Stimulated activated CD4-positive, alpha-beta T cell treated with anti-CD3 and anti-CD28 coated beads, Interleukin-15, amount 100 ng/mL, for 1 hour (primary cell): ENCODE data around the gene POR.

Experiments used
- DNase-seq, 2 donors: peaks; one replicate each; pipeline ENCODE4 v3.0.0-alpha.2; 2020; ENCODE audit warnings: low read depth in 1 of 2, low spot score in 1 of 2

The POR gene

DNA sequence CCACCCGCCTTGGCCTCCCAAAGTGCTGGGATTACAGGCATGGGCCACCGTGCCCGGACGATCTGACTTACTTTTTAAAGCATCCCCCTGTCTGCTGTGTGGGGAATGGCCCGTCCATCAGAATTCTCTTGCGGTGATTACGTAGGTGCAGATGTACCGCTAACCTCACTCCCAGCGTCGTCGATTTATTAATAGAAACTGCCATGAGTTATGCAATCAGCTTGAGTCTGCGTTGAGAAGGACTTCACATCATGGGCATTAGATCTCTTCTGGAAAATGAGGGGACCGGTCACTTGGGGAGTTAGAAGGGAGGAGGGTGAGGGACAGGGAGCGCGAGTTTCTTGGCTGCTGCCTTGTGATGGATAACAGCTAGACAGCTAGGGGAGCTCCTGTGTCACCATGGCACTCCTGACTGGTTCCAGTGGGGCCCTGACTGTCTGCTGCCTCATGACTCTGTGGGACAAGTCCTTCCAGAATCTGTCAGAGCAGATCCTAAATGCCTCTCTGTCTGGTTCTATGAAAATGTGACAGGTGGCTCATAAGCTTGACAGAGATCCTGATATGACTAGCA, 35.2 kb downstream of the POR start:
- DNase-seq = no peak

GRCh38 chr7:75951506-75951905, 36.6 kb downstream of the POR start:
- DNase-seq = no peak

DNA sequence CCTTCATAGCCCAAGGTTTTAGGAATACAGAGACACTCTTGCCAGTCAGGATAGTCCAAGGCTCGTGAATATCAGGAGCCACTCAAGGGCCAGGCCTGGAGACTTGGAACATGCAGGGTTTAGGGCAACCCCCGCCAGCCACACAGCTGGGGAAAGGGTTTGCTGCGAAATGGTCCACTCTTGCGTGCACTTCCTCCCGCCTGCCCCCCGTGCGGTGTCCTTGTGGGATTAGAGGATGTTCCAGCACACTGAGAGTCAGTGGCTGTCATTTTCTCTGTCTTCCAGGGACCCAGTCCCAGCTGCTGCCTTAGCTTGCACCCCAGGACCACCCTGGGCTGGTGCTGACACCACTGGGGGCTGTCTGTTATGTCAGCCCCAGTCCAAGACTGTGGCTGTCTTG, 38.5 kb downstream of the POR start:
- no peak for DNase-seq

DNA sequence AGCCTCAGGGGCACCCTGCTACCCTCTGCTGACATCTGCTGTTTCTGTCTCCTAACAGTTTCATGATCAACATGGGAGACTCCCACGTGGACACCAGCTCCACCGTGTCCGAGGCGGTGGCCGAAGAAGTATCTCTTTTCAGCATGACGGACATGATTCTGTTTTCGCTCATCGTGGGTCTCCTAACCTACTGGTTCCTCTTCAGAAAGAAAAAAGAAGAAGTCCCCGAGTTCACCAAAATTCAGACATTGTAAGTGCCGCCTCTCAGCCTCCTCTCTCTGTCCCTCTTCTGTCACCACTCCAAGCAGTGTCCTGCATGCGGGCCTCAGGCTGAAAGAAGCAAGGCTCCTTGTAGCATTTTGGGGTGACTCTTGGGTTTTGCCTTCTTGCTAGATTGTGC, 39.0 kb downstream of the POR start:
- no peak for DNase-seq

- no peak for DNase-seq
These were observed 40.5 kb downstream of the POR start for GRCh38 chr7:75955331-75955955.

DNA sequence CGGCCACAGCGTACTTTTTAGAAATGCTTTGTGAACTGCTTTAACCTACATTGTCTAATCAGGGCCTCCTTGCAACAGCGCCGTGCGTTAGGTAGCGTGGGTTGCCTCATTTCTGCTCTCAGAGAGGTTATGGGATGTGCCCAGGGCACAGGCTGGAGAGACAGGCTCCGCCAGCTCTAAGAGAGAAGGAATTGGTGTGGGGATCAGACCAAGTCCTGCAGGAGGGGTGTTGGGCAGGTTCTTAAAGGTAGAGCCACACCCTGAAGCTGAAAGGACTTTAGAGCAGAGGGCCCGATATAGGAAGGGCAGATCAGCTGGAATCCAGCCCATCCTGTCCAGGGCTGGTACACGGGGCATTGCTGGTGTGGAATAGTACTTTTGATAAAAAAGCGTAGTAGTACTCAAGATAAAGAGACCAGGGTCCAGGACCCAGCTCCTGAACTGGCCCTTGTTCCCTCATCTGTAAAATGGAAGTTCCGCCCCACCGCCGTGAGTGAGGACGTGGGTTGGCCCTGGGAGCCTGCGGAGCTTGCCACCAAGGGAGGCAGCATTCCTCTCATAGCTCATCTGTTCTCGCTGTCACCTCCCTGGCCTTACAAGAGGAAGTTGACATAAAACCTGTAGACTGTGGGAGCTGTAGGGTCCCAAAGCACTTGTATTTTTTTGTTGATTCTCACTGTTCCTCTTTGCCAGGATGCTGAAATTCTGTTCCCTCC, 42.2 kb downstream of the POR start:
- no peak for DNase-seq

GRCh38 chr7:75958802-75959543, 44.0 kb downstream of the POR start:
- no peak for DNase-seq

DNA sequence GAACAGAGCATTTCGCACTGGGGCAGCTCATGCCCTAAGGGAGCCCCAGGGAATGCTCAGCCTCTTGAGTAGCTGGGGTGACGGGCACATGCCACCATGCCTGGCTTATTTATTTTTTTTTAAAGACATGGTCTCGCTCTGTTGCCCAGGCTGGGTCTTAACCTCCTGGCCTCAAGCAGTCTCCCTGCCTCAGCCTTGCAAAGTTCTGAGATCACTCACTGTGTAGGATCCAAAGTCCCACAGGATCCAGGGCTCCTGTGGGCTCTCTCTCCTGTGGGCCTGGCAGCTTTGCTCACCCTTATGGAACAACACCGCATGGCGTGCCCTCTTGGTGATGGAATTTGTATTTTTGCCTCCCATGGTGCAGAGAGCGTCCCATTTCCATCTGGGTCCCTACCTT, 45.4 kb downstream of the POR start:
- no peak for DNase-seq

GRCh38 chr7:75961218-75961617, 46.3 kb downstream of the POR start:
- DNase-seq = no peak

- no peak for DNase-seq
These were observed 47.8 kb downstream of the POR start for GRCh38 chr7:75962607-75963380.

DNA sequence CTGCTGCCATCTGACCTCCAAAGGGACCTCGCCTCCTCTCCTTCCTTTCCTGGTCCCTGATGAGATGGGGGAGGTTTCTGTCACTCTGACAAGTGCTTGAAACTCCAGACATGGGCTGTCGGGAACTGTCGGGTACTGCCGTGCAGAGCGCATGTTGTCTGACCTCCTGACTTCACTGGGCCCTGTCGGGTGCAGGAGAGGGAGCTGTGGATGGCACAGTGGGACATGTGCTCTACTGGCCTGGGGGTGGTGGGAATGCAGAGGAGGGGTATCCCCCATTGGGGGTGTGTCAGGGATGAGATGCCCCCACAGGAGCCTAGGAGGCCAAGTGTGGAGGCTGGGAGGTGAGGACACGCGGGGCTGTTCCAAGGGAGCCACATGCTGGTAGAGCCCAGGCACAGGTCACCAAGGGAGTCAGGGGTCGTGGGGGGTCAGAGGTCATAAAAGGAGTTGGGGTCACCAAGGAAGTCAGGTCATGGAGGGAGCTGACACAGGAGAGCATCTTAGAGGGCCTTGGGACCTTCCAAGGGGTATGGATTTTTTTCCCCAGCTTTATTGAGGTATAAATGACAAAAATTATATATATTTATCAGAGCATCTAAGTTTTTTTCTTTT, 48.5 kb downstream of the POR start:
- no peak for DNase-seq

DNA sequence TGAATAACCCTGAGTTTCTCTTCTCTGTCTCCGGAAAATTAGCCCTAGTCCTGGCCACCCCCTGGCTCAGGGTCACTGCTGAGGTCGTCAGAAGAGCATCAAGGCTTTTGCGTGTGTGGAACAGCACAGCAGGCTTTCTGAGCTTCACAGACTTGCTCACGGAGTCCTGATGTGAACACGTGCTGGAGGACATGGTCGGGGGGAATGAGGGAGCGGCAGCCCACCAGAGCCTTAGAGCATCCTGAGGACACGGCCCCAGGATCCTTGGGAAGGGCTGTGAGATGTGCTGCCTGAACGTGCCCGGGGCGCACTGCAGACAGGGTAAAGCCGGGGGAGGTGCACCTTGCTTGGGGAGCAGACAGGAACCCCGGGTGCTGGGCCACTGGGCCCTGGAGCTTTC, 50.7 kb downstream of the POR start:
- DNase-seq = no peak

DNA sequence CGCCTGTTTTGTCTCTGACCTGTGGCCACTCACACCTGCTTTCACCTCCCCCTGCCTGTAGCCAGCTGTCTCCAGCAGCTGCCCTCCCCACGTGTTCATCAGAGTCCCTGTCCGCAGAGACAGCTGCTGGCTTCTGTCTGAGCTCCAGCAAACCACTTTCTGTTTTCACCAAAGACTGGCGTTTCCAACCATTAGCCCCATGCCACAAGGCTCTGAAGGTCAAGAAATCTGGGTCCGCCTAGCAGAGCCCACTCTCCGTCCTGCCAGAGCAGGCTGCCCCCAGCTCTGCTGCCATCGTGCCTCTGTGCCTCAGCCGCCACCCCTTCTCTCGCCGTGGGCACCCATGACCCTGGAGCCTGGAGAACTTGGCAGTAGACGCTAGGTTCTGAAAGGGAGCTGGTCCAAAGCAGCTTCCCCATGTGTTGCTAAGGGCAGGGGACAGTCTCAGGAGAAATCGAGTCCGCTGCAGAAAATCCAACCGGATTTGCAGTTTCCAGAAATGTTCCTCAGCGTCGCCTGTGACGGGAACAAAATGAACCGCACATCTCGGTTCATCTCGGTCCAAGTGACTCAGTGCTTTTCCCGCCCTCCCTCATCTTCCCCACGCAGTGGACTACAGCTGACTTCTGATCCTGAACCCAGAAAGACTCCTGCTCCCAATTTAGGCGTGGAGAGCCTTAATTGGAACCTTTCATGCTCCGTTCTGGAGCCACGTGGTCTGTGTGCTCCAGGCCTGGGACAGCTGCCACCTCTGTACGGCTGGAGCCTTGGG, 51.4 kb downstream of the POR start:
- DNase-seq = no peak

GRCh38 chr7:75967055-75967454, 52.1 kb downstream of the POR start:
- DNase-seq = no peak

DNA sequence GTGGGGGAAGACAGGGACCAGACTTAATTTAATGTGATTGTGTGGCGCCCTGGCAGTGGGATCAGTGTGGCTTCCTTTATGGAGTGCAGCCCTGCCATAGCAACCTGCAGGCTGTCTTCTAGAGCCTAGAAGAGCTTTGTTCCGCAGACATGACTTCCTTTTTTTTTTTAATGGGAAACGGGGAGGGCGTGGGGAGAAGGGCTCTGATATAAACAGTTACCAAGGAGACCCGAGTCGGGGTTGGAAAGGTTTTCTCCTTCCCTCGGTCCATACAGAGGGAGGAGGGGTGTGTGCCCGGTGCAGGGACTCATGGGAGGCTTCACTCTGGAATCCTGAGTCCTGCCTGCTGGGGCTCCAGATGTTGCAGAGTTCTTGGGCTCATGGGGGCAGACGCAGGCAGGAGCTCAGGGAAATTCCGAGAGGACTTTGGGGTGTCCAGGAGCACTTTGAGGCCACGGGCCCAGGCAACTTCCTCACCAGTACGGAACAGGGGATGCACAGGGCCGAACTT, 52.6 kb downstream of the POR start:
- no peak for DNase-seq

DNA sequence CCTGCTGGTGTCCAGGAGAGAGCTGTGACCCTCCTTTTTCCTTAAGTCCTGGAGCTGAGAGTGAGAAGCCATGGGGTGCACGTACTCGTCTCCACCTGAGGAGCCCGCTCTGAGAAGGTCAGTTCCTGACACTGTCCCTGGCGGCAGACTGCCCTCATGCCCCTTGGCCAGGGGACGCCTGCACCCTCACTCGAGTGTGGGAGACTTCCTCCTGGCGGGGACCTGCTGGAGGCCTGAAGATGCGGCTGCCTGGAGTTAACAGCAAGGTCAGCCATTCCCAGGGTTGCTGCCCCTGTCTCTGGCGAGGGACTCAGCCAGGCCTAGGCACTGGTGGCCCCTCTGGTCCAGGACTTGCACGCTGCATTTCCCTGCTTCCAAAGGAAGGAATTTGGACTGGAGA, 53.1 kb downstream of the POR start:
- no peak for DNase-seq

GRCh38 chr7:75968561-75969001, 53.6 kb downstream of the POR start:
- no peak for DNase-seq

- DNase-seq = no peak
These were observed 54.2 kb downstream of the POR start for GRCh38 chr7:75969182-75969581.

DNA sequence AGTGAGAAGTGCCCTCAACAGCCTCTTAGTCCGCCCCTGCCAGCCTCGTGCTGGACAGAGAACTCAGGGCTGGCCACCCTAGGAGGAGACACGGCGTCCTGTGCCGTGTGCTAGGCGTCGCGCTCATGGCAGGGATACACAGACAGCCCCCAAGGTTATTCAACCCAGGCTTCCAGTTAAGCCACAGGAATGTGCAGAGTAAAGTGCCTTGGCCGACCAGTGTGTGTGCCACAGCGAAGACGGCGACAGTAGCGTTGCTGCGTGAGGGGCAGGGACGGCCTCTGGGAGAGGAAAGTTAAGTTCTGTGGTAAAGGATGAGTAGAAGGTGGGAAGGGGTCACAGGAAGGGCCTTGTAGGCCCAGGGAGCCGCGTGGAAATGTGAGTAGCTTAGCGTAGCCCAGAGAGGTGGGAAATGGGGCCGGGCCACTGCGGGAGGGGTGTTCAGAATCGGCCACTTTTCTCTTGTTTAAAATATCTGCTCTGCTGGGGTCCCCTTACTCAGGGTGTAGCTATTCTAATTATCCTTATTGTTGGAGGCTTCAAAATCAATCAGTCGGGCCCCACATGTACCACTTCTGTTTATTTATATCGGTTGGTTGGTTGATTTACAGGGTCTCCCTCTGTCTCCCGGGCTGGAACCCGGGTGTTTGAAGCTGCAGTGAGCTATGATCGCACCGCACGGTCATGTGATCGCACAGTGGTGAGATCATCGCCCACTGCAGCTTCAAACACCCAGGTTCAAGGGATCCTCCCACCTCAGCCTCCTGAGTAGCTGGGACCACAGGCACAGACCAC, 54.9 kb downstream of the POR start:
- no peak for DNase-seq
